Peyer's patch (tissue), 4 donors: ENCODE data around the gene RARB.

ENCODE experiments used
- CTCF ChIP-seq, 6 experiments: fragments of 450-650 bp in 4 of 6; fragments of 200-600 bp in 2 of 6; sonication (generic) in 1 of 6; IDR thresholded peaks; one replicate each; pipeline ENCODE4 v1.5.1; 2017 to 2019; ENCODE audit warnings: antibody characterized with exemption in 6 of 6, mild to moderate bottlenecking in 3 of 6, moderate library complexity in 1 of 6
- POLR2A ChIP-seq, 2 donors: fragments of 450-650 bp; IDR thresholded peaks; one replicate each; pipeline ENCODE4 v1.5.1; 2017; ENCODE audit warnings: antibody characterized with exemption in 2 of 2, mild to moderate bottlenecking in 2 of 2, moderate library complexity in 2 of 2

- TF ChIP-seq POLR2A (IDR thresholded peaks at IDR 0.05), result no peak
- TF ChIP-seq CTCF (IDR thresholded peaks at IDR 0.05), result no peak
Observed at GRCh38 chr3:25474052-25474451, 46.0 kb downstream of the RARB start.
